Rectal smooth muscle tissue (tissue), 1 donor: Measurements from ENCODE around the gene NOL12.
A peak's percentile ranks its signal among the peaks of the same experiment; 100 is the strongest.

Source experiments
- H3K27ac ChIP-seq: one replicate; pipeline ENCODE4 v1.7.0; 2013; ENCODE audit warnings: low read depth, low read length, inconsistent platforms
- H3K27me3 ChIP-seq: one replicate; pipeline ENCODE4 v1.7.0; 2013; ENCODE audit warnings: low read length; ENCODE audit not compliant: control insufficient read depth, insufficient read depth
- H3K36me3 ChIP-seq: one replicate; pipeline ENCODE4 v1.7.0; 2013; ENCODE audit warnings: low read length; ENCODE audit not compliant: control insufficient read depth, insufficient read depth
- H3K4me1 ChIP-seq: one replicate; pipeline ENCODE4 v1.7.0; 2013; ENCODE audit warnings: low read length; ENCODE audit not compliant: control insufficient read depth, insufficient read depth
- H3K4me3 ChIP-seq: one replicate; pipeline ENCODE4 v1.7.0; 2013; ENCODE audit warnings: low read length
- H3K9ac ChIP-seq: one replicate; pipeline ENCODE4 v1.7.0; 2013; ENCODE audit warnings: low read length

Gene NOL12

DNA sequence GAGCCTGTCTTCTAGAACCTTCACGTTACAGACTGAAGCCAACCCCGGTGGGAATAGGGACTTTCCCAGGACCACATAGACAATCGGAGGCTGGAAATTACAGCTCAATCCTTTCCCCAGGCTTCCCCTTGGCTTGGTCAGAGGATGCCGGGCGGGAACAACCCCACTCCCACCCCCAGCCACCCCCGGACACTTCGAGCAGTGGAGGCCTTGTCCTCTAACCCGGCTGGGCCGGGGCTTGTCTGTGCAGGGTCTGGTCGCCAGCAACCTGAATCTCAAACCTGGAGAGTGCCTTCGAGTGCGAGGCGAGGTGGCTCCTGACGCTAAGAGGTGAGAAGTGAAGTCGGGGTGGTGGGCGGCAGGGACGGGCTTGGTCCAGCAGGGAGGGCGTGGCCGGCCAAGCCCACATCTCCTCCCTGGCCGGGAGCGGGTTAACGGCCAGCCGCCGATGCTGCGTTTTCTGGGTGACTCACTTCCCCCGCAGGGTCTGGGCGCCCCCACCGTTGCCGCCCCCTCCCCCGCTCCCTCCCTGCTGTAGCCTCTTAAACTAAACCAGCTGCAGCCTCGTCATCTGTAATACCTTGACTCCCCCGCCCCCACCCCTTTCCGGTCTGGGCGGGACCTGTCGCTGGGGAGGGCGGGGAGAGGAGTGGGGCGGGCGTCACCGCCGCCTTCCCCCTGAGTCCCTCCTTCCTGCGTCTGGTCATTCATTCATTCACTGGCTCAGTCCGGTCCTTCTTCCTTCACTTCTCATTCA, 9.2 kb upstream of the NOL12 start:
- H3K27me3 ChIP-seq, result no peaks in the 10 kb centered on the region
- H3K4me1 ChIP-seq, result peaks cover 10% of the 10 kb centered on the region

GRCh38 chr22:37677493-37677974, 8.6 kb upstream of the NOL12 start:
- Histone ChIP-seq H3K9ac (no peak overlapping the region), H3K4me1 (peaks cover 10% of the 10 kb centered on the region), H3K36me3 (peaks cover 5% of the 10 kb centered on the region)

More for the DNA sequence above, 9.2 kb upstream of the NOL12 start:
- peaks cover 5% of the 10 kb centered on the region for H3K36me3 ChIP-seq
- H3K9ac ChIP-seq, result peak overlapping the region; percentile 42
- H3K27ac ChIP-seq, result peak overlapping the region; percentile 92
- peak overlapping the region; percentile 81 for H3K4me3 ChIP-seq

GRCh38 chr22:37678372-37678771, 7.8 kb upstream of the NOL12 start:
- peaks cover 5% of the 10 kb centered on the region for H3K36me3 ChIP-seq
- H3K27ac ChIP-seq, result no peak overlapping the region
- no peaks in the 10 kb centered on the region for H3K27me3 ChIP-seq
- no peak overlapping the region for H3K9ac ChIP-seq
- peaks cover 10% of the 10 kb centered on the region for H3K4me1 ChIP-seq
- H3K4me3 ChIP-seq, result no peak overlapping the region

More at GRCh38 chr22:37677493-37677974, 8.6 kb upstream of the NOL12 start:
- Histone ChIP-seq H3K4me3 (peak overlapping the region; percentile 65), H3K27ac (peak overlapping the region; percentile 92), H3K27me3 (no peaks in the 10 kb centered on the region)

DNA sequence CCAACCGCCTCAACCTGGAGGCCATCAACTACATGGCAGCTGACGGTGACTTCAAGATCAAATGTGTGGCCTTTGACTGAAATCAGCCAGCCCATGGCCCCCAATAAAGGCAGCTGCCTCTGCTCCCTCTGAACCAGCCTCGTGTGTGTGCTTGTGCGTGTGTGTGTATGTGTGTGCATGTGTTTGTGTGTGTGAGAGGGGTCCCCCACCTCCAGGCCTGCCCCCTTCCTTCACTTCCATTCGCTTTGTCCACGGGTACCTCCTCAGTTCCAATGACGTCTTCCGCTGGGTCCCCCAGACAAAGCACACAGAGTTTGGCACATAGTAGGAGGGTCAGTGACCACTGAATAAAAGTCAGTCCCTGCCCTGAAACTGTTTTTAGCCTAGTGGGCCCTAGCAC, 6.5 kb upstream of the NOL12 start:
- Histone ChIP-seq H3K27me3 (no peaks in the 10 kb centered on the region), H3K9ac (no peak overlapping the region), H3K4me3 (no peak overlapping the region), H3K4me1 (peaks cover 2% of the 10 kb centered on the region), H3K27ac (no peak overlapping the region), H3K36me3 (peaks cover 5% of the 10 kb centered on the region)

- Histone ChIP-seq H3K27me3 (no peaks in the 10 kb centered on the region), H3K9ac (no peak overlapping the region), H3K4me3 (no peak overlapping the region), H3K4me1 (peaks cover 2% of the 10 kb centered on the region), H3K27ac (no peak overlapping the region), H3K36me3 (peaks cover 5% of the 10 kb centered on the region)
Measured at GRCh38 chr22:37680191-37680851, 5.8 kb upstream of the NOL12 start.

GRCh38 chr22:37681001-37681424, 5.1 kb upstream of the NOL12 start:
- H3K36me3 ChIP-seq, result peaks cover 5% of the 10 kb centered on the region
- H3K27ac ChIP-seq, result no peak overlapping the region

DNA sequence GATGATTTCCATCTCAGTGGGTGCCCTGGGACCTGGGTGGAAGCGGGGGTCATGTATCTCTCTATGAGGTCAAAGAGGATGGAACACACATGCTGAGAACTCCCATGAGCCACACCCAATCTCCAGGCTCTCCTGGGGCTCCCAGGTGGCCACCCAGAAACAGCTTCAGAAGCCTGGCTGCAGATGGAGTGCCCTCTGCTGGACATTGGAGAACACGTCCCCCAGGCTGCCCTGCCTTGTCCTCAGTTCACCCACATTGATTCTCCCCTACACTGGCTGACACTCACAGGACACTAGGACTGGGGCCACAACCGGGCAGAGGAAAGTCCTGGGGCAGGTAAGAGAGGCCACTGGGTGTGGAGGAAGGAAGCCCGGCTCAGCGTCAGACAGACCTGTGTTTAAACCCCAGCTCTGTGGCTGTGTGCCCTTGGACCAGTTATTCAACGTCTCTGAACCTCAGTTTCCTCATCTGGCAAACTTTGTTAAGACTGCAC, 4.5 kb upstream of the NOL12 start:
- H3K4me3 ChIP-seq, result no peak overlapping the region
- H3K27me3 ChIP-seq, result no peaks in the 10 kb centered on the region
- no peak overlapping the region for H3K27ac ChIP-seq
- H3K9ac ChIP-seq, result no peak overlapping the region
- peaks cover 2% of the 10 kb centered on the region for H3K4me1 ChIP-seq
- H3K36me3 ChIP-seq, result peaks cover 5% of the 10 kb centered on the region

More at GRCh38 chr22:37681001-37681424, 5.1 kb upstream of the NOL12 start:
- Histone ChIP-seq H3K27me3 (no peaks in the 10 kb centered on the region), H3K4me3 (no peak overlapping the region), H3K4me1 (peaks cover 2% of the 10 kb centered on the region), H3K9ac (no peak overlapping the region)

- Histone ChIP-seq H3K36me3 (peaks cover 6% of the 10 kb centered on the region), H3K27me3 (no peaks in the 10 kb centered on the region), H3K27ac (no peak overlapping the region), H3K9ac (no peak overlapping the region), H3K4me1 (no peaks in the 10 kb centered on the region), H3K4me3 (no peak overlapping the region)
Measured at GRCh38 chr22:37684803-37685615, 1.1 kb upstream of the NOL12 start.

GRCh38 chr22:37690407-37690806, 4.3 kb downstream of the NOL12 start:
- Histone ChIP-seq H3K27ac (no peak overlapping the region), H3K27me3 (no peaks in the 10 kb centered on the region), H3K9ac (no peak overlapping the region), H3K4me1 (no peaks in the 10 kb centered on the region), H3K36me3 (peaks cover 34% of the 10 kb centered on the region), H3K4me3 (no peak overlapping the region)

- Histone ChIP-seq H3K4me3 (no peak overlapping the region), H3K4me1 (peaks cover under 1% of the 10 kb centered on the region), H3K36me3 (peaks cover 34% of the 10 kb centered on the region), H3K9ac (no peak overlapping the region), H3K27me3 (no peaks in the 10 kb centered on the region), H3K27ac (no peak overlapping the region)
Measured at GRCh38 chr22:37690901-37691504, 4.9 kb downstream of the NOL12 start.

GRCh38 chr22:37692627-37693285, 6.6 kb downstream of the NOL12 start:
- Histone ChIP-seq H3K4me3 (no peak overlapping the region), H3K4me1 (peaks cover 4% of the 10 kb centered on the region), H3K36me3 (peaks cover 34% of the 10 kb centered on the region), H3K27me3 (no peaks in the 10 kb centered on the region), H3K9ac (no peak overlapping the region), H3K27ac (no peak overlapping the region)
